ENCODE measurements around the gene TEDC2.

DNA sequence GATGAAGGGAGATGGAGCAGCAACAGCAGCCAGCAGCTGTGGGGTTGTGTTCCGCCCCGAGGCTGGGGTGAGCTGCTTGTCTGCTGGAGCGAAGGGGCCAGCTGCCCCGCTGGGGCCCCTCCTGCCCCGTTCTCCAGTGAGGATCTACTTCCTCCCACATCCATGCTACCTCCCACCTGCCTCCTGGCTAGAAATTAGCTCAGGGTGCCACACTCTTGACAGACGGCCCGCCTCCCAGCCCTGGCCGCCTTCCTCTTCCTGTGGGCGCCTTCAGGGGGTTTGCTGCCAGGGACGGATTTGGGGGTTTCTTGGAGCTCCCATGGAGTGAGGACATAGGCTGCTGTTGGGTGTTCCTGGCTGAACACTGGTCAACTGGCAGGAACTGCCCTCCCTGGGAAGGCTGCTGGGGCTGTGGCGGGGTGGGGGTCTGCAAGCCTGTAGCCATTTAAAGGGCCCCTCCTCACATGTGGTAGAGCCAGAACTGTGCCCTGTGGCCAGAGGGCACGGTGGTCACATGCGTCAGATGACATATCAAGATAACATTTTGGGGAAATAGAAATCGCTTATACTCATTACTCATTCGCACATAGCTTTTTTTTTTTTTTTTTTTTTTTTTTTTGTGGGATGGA lies 28.1 kb downstream of the TEDC2 start:
- TF ChIP-seq, protein P1, sequence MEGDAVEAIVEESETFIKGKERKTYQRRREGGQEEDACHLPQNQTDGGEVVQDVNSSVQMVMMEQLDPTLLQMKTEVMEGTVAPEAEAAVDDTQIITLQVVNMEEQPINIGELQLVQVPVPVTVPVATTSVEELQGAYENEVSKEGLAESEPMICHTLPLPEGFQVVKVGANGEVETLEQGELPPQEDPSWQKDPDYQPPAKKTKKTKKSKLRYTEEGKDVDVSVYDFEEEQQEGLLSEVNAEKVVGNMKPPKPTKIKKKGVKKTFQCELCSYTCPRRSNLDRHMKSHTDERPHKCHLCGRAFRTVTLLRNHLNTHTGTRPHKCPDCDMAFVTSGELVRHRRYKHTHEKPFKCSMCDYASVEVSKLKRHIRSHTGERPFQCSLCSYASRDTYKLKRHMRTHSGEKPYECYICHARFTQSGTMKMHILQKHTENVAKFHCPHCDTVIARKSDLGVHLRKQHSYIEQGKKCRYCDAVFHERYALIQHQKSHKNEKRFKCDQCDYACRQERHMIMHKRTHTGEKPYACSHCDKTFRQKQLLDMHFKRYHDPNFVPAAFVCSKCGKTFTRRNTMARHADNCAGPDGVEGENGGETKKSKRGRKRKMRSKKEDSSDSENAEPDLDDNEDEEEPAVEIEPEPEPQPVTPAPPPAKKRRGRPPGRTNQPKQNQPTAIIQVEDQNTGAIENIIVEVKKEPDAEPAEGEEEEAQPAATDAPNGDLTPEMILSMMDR (IDR thresholded peaks at IDR 0.05) = no peak
- no peak for TF ChIP-seq POLR2A (IDR thresholded peaks at IDR 0.05)
- no peak for TF ChIP-seq POLR2AphosphoS5 (IDR thresholded peaks at IDR 0.05)
